Heart left ventricle (tissue), 13 donors: ENCODE measurements around the gene MEGF8.

ENCODE experiments used
- CTCF ChIP-seq, 12 donors: fragments of 200-600 bp; sonication (generic) in 4 of 12; IDR thresholded peaks; one replicate each; pipeline versions ENCODE4 v1.5.0 to v1.8.0; 2018 to 2022; ENCODE audit warnings: antibody characterized with exemption in 12 of 12, mild to moderate bottlenecking in 5 of 12
- POLR2A ChIP-seq, 2 donors: fragments of 450-650 bp; IDR thresholded peaks; one replicate each; pipeline ENCODE4 v1.6.1; 2017; ENCODE audit warnings: antibody characterized with exemption in 2 of 2, mild to moderate bottlenecking in 2 of 2, moderate library complexity in 2 of 2
- donor health status: ischemic (EF 13 %, LVEDD 7.1; RV severe dilation, severe dysfunction).
- donor health status: DM: no; HTN: yes; CAD: no.
- donor health status: DM: no; HTN: no; CAD: no.
- donor health status: ischemic (EF 25% LVEDD 6.9; RV normal size, moderate dysfunction).
- donor health status: ischemic (EF 25% LVEDD 5.7; RV mildly dilated, moderate dysfunction).
- donor health status: ischemic (EF 35%, LVEDD 5.7; RV mildly dilated, moderate dysfunction).
- donor health status: nonischemic (EF 11% LVEDD 7.7; RV severe dilation, severe dysfunction).
- donor health status: DM: yes; HTN: yes; CAD: no.
- donor health status: PGD.
- donor health status: ischemic (EF 29% LVEDD 5.4; RV normal size, mild dysfunction).
- donor health status: nonischemic (EF 23%, LVEDD 6.1; RV moderate dilation, normal function).

- peak in 1 of 12 donors; percentile 15 for TF ChIP-seq CTCF (IDR thresholded peaks at IDR 0.05)
- no peak for TF ChIP-seq POLR2A (IDR thresholded peaks at IDR 0.05)
These were observed 699 bp downstream of the MEGF8 start for GRCh38 chr19:42325896-42326771.
